GM12875 (cell line): Measurements from ENCODE around the gene BNIP5.
"Not testable (repeated sequence)": the region's sequence is repeated elsewhere in the genome, so short reads cannot be mapped to it uniquely, and the experiment has no call there.

Source experiments
- H3K4me3 ChIP-seq: one replicate; pipeline ENCODE4 v1.5.1; 2011; ENCODE audit warnings: low read depth, low read length, control low read depth
- TF ChIP-seq, protein P1 (sequence below): IDR thresholded peaks from 2 replicates; pipeline ENCODE4 v1.5.1; 2011; ENCODE audit warnings: low read depth, mild to moderate bottlenecking, control low read depth, inconsistent platforms, low read length, moderate library complexity, borderline replicate concordance; ENCODE audit not compliant: insufficient read depth

Gene BNIP5

DNA sequence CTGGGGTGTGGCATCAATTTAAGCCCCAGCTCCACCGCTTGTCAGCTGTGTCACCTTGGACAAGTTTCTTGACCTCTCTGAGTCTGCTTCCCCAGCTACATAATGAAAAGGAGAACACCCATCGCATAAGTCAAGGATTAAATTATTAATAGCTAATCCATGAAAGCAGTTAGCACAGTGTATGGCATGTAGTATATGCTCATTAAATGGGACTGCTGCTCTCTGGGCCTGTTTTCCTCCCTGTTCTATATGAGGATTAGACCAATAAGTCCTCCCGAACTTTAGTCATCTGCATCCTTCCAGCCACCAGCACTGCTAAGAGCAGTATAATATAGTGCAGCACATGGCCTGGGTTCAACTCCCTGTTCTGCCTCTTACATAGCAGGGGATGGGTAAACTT, 31.1 kb upstream of the BNIP5 start:
- no peak overlapping the region for H3K4me3 ChIP-seq
- TF ChIP-seq, protein P1, sequence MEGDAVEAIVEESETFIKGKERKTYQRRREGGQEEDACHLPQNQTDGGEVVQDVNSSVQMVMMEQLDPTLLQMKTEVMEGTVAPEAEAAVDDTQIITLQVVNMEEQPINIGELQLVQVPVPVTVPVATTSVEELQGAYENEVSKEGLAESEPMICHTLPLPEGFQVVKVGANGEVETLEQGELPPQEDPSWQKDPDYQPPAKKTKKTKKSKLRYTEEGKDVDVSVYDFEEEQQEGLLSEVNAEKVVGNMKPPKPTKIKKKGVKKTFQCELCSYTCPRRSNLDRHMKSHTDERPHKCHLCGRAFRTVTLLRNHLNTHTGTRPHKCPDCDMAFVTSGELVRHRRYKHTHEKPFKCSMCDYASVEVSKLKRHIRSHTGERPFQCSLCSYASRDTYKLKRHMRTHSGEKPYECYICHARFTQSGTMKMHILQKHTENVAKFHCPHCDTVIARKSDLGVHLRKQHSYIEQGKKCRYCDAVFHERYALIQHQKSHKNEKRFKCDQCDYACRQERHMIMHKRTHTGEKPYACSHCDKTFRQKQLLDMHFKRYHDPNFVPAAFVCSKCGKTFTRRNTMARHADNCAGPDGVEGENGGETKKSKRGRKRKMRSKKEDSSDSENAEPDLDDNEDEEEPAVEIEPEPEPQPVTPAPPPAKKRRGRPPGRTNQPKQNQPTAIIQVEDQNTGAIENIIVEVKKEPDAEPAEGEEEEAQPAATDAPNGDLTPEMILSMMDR, result no peak

DNA sequence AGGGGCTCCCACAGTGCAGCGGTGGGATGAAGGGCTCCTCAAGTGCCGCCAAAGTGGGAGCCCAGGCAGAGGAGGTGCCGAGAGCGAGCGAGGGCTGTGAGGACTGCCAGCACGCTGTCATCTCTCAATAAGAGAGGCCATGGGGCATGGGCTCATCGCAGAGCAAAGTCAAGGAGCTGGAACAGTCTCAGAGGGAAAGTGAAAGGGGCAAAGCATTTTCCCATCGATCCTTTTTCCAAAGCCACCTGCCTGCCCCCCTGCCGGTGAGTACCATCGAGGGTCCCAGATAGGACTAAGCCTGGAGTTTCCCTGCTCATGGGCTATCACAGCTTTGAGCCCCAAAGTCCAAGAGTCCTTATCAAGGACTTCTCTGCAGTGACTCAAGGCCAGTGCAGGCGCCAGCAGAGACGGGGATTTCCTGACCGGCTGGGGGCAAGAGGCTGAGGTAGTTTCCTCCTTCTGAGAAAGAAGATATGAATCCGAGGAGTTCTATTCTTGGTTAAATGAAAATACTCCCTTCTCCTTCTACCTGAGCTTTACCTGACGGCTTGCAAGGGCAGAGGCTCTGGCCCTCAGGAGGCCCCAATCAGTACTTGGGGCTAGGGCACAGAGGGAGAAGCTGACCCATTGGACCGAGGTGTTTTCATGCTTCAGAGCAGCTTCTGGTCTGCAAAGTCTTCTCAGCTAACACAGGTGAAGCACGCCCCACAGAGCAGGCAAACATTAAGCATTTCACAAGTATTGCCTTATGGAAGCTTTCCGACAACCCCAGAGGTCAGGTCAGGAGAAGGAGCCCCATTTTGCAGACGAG, 28.2 kb upstream of the BNIP5 start:
- TF ChIP-seq, protein P1, result no peak
- no peak overlapping the region for H3K4me3 ChIP-seq

DNA sequence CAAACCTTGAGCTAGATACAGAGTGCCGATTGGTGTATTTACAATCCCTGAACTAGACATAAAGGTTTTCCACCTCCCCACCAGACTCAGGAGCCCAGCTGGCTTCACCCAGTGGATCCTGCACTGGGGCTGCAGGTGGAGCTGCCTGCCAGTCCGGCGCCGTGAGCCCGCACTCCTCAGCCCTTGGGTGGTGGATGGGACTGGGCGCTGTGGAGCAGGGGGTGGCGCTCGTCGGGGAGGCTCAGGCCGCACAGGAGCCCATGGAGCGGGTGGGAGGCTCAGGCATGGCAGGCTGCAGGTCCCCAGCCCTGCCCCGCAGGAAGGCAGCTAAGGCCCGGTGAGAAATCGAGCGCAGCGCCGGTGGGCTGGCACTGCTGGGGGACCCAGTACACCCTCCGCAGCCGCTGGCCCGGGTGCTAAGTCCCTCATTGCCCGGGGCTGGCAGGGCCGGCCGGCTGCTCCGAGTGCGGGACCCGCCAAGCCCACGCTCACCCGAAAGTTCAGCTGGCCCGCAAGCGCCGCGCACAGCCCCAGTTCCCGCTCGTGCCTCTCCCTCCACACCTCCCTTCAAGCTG, 27.5 kb upstream of the BNIP5 start:
- H3K4me3 ChIP-seq, result not testable (repeated sequence)

DNA sequence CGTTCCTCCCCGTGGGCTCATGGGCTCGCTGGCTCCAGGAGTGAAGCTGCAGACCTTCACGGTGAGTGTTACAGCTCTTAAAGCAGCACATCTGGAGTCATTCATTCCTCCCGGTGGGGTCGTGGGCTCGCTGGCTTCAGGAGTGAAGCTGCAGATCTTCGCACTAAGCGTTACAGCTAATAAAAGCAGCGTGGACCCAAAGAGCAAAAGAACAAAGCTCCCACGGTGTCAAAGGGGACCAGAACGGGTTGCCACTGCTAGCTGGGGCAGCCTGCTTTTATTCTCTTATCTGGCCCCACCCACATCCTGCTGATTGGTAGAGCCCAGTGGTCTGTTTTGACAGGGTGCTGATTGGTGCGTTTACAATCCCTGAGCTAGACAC, 26.7 kb upstream of the BNIP5 start:
- H3K4me3 ChIP-seq, result not testable (repeated sequence)

DNA sequence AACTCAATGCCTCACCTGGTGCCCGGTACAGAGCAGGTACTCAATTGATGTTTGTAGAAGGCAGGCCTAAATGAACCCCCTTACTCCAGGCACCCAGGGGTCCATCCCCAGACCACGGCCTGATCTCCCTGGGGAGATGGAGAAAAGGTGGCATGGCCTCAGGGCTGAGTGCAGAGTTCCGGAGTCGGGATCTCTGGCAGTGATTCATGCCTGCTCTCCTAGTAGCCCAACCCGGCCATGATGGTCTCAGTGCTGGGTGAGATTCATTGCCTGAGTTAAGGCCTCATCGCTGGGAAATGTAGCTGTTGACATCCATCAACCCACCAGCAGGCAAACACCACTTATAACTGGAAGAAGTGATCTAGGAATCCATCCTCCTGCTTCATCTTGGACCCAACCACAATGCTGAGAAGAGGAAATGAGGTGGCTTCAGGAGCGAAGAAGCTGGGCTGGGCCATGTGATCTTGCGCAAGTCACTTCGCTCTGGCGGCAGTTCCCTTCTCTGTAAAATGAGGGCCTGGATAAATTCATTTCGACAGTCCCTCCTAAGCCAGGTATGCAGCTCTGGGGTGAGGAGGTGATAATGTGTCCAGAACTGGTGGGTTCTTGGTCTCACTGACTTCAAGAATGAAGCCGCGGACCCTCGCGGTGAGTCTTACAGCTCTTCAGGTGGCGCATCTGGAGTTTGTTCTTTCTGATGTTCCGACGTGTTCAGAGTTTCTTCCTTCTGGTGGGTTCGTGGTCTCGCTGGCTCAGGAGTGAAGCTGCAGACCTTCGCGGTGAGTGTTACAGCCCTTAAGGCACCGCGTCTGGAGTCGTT, 26.1 kb upstream of the BNIP5 start:
- TF ChIP-seq, protein P1, result no peak
- H3K4me3 ChIP-seq, result no peak overlapping the region

DNA sequence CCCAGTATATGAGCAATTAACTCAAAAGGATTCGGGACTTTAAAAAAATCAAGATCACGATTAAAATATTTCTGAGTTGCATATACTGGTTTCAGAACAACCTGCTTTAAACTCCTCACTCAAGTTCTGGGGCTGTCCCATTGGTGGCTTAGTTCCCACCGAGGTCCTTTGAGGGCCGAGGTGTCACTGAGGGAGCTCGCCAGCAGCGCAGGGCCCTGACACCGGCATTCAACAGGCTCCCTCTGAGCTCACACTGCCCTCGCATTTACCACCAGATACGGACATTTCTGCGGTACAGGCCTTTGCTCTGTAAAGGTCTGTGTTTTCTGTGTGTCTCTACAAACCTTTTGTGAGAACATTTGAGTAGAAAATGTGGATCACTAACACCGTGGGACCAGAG, 24.4 kb upstream of the BNIP5 start:
- H3K4me3 ChIP-seq, result no peak overlapping the region
- TF ChIP-seq, protein P1, result no peak

DNA sequence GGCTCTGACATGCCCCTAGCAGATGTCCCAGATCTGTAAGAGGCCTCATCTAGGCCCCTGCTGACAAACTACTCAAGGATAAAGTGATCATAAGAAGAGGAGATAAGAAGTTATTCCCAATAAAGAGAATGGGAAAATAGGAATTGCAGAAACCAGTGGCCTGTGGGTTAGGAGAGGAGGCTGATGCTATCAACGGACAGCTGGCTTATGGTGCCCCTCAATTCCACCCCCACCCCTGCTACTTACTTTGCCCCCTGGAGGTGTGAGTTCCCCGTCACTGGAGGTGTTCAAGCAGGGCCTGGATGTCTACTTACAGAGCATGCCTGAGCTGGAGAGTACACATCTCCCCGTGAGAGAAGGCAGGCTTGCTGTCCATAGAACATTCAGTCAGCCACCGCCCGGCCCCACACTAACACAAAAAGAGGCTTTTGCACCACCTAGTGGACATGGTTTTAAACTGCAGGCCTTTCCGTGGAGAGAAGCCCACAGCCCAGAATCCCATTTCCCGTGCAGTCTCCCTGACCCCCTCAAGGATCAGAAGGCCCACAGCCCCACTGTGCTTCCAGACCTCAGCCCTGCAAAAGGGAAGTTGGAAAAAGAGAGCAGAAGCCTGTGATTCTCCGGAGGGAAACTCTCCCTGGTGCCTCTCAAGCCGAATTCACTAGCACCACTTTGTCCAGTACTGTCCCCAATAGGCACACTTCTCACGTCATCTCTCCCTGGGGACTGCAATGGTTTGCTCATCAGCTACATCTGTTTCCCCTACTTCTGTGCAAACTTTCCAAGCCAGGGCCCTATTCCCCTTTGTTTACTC, 23.8 kb upstream of the BNIP5 start:
- H3K4me3 ChIP-seq, result no peak overlapping the region
- TF ChIP-seq, protein P1, result peak; percentile 67
